AG09309 (cell line): Measurements from ENCODE around the gene PIP5K1A.

Experiments used
- DNase-seq: peaks from one replicate; pipeline ENCODE4 v3.0.0-alpha.2; 2010; ENCODE audit warnings: low read depth
- H3K4me3 ChIP-seq: 2 replicates; pipeline ENCODE4 v1.5.1; 2011; ENCODE audit warnings: mild to moderate bottlenecking, low read depth, low read length, moderate library complexity; ENCODE audit not compliant: control insufficient read depth
- TF ChIP-seq, protein P1 (sequence below): IDR thresholded peaks from 2 replicates; pipeline ENCODE4 v1.5.1; 2011; ENCODE audit warnings: mild to moderate bottlenecking, low read depth, low read length, inconsistent platforms; ENCODE audit not compliant: insufficient read depth, control insufficient read depth; ENCODE audit errors: missing control alignments

Gene PIP5K1A

DNA sequence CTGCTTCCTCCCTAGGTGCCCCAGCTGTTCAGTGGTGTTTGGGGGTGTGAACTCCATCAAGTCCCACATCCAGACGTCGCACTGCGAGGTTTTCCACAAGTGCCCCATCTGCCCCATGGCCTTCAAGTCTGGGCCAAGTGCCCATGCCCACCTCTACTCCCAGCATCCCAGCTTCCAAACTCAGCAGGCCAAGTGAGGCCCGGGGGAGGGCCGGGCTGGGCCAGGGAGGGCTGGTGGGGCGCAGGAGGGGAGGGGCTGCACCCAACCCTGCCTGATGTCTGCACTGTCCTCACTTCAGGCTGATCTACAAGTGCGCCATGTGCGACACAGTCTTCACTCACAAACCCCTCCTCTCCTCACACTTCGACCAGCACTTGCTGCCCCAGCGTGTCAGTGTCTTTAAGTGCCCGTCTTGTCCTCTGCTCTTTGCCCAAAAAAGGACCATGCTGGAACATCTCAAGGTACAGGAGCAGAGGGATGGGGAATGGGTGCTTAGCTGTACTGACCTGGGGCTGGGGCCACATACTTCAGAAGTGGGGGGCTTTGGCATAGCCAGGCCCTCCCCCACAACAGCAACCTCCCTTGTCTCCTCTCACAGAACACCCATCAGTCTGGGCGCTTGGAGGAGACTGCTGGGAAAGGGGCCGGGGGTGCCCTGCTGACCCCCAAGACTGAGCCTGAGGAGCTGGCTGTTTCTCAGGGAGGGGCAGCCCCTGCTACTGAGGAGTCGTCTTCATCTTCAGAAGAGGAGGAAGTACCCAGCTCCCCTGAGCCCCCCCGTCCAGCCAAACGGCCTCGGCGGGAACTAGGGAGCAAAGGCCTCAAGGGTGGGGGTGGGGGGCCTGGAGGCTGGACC lies 91.0 kb downstream of the PIP5K1A start:
- TF ChIP-seq, protein P1, sequence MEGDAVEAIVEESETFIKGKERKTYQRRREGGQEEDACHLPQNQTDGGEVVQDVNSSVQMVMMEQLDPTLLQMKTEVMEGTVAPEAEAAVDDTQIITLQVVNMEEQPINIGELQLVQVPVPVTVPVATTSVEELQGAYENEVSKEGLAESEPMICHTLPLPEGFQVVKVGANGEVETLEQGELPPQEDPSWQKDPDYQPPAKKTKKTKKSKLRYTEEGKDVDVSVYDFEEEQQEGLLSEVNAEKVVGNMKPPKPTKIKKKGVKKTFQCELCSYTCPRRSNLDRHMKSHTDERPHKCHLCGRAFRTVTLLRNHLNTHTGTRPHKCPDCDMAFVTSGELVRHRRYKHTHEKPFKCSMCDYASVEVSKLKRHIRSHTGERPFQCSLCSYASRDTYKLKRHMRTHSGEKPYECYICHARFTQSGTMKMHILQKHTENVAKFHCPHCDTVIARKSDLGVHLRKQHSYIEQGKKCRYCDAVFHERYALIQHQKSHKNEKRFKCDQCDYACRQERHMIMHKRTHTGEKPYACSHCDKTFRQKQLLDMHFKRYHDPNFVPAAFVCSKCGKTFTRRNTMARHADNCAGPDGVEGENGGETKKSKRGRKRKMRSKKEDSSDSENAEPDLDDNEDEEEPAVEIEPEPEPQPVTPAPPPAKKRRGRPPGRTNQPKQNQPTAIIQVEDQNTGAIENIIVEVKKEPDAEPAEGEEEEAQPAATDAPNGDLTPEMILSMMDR, result no peak
- DNase-seq, result no peak
- H3K4me3 ChIP-seq, result no peak overlapping the region

DNA sequence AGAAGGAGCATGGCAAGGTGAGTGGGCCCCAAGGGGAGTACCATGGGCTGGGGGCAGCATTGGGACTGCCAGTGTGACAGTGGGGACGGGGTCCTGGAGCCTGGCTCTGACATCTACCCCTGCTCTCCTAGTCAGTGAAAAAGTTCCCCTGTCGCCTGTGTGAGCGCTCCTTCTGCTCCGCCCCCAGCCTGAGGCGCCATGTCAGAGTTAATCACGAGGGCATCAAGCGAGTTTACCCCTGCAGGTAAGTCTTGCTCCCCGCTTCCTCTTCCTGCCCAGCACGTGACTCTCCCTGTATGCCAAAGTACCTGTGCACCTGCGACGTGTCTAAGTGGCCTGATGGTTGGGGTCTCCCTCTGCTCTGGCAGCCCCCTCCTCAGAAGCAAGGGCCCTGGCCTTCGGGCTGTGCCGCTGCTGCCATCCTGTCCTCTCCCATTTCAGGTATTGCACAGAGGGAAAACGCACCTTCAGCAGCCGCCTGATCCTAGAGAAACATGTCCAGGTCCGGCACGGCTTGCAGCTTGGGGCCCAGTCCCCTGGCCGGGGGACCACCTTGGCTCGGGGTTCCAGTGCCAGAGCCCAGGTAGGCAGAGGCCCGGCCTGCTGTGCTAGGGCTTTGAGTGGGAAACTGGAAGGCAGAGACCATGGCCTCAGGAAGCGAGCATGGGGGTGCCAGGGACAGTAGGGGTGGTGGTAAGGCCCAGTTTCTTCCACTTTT lies 91.8 kb downstream of the PIP5K1A start:
- TF ChIP-seq, protein P1, result no peak

DNA sequence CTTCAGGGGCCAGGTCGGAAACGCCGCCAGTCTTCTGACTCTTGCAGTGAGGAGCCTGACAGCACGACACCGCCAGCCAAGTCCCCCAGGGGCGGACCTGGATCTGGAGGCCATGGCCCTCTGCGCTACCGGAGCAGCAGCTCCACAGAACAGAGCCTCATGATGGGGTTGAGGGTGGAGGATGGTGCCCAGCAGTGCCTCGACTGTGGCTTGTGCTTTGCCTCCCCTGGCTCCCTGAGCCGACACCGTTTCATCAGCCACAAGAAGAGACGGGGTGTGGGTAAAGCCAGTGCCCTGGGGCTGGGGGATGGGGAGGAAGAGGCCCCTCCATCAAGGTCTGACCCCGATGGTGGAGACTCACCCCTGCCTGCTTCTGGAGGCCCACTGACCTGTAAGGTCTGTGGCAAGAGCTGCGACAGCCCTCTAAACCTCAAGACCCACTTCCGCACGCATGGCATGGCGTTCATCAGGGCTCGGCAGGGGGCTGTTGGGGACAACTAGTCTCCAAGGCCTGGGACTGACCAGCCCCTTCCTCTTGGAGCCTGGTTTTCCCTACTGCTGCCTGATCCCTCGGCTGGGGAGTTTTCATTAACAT lies 92.5 kb downstream of the PIP5K1A start:
- TF ChIP-seq, protein P1, result no peak
- no peak overlapping the region for H3K4me3 ChIP-seq
- no peak for DNase-seq

More for the DNA sequence above, 91.8 kb downstream of the PIP5K1A start:
- no peak overlapping the region for H3K4me3 ChIP-seq
- DNase-seq, result no peak

DNA sequence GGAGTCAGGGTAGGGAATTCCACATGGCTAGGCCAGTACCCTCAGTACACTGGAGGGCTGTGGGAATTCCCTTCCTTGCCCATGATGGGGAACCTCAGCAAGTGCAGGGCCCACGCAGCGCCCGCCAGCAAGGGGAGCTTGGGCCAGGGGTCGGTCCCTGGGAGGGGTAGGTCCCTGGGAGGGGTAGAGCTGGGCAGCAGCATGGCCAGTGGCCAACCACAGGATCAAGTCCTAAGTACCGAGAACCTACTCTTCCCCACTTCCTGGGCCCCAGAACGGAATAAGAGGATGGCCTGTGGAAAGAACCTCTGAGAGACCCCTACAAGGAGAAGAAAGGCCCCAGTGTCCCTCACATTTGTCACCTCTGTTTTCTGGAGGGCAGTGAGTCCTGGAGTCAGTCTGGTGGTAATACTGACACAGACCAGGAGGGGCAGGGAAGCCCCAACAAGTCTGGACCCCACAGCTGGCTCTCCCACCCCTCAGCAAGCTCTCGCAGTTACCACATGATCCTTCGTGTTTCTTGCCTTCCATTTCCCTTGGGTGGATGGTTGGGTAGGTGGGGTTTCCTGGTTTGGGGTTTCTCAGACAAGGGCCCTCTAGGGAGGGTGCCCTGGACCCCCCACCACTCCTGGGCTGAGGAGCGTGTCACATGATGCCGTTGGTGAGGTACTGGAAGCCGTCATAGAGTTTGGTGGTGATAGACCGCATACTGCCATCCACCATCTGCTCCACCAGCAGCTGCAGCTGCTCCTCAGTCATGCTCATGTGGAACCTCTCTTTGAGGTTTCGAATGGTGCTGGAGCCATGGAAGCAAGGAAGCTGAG lies 94.1 kb downstream of the PIP5K1A start:
- TF ChIP-seq, protein P1, result peak; percentile 6
- no peak for DNase-seq
- no peak overlapping the region for H3K4me3 ChIP-seq

DNA sequence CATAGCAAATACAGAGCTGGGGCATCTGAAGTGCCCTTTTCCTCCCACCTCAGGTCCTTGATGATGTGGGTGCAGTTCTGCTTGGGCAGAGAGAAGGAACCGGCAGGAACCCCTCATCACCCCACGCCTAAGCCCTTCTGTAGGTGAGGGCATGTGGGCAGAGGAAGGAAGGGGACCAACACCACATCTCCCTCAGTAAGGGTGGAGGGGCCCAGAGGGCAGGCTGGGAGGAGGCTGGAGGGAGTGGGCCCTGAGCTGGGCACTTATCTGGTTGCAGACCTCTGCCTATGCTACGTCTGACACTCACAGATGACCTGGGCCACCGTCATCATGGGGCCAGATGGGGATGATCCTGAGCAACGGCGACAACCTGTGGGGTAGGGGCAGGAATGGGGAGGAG lies 94.7 kb downstream of the PIP5K1A start:
- H3K4me3 ChIP-seq, result no peak overlapping the region
- TF ChIP-seq, protein P1, result no peak
- DNase-seq, result no peak
